SJSA1 (cell line): ENCODE data around the gene ABCA10. TPM values are rescaled to one million over a fixed set of nuclear protein-coding genes. Genes with fewer than 3 reads are reported as not detected.
"Not testable (repeated sequence)": the region's sequence is repeated elsewhere in the genome, so short reads cannot be mapped to it uniquely, and the experiment has no call there.

Source experiments
- DNase-seq, 2 experiments: peaks; one replicate each; pipeline ENCODE4 v3.0.0-alpha.2; 2015 to 2020; ENCODE audit warnings: low spot score in 2 of 2, low read depth in 1 of 2
- H3K27ac ChIP-seq: fragments of 250-450 bp; sonication (Bioruptor Pico); 2 replicates; pipeline ENCODE4 v1.5.1; 2020; ENCODE audit warnings: mild to moderate bottlenecking, moderate library complexity
- H3K27me3 ChIP-seq: fragments of 250-450 bp; sonication (Bioruptor Pico); replicated peaks from 2 replicates; pipeline ENCODE4 v1.5.1; 2020; ENCODE audit warnings: mild to moderate bottlenecking, moderate library complexity
- H3K36me3 ChIP-seq: fragments of 250-450 bp; sonication (Bioruptor Pico); 2 replicates; pipeline ENCODE4 v1.5.1; 2020; ENCODE audit warnings: mild to moderate bottlenecking
- H3K4me1 ChIP-seq: fragments of 250-450 bp; sonication (Bioruptor Pico); replicated peaks from 2 replicates; pipeline ENCODE4 v1.6.1; 2021; ENCODE audit warnings: mild to moderate bottlenecking
- H3K4me3 ChIP-seq: fragments of 250-450 bp; sonication (Bioruptor Pico); 2 replicates; pipeline ENCODE4 v1.5.1; 2020; ENCODE audit warnings: mild to moderate bottlenecking
- H3K9me3 ChIP-seq: fragments of 250-450 bp; sonication (Bioruptor Pico); replicated peaks from 2 replicates; pipeline ENCODE4 v1.5.1; 2020; ENCODE audit warnings: mild to moderate bottlenecking
- total RNA-seq: library from RNA; depleted of rRNA; stranded (reverse); fragments of >200 nt; shearing (Covaris generic); gene quantifications from 2 replicates; pipeline ENCODE4 v1.2.3, GENCODE V29; 2014

The ABCA10 gene
- total RNA-seq, 1 experiment from 2014 or later = 0.08 TPM

- H3K27ac ChIP-seq = peak overlapping the region; percentile 89
- no peaks in the 10 kb centered on the region for H3K36me3 ChIP-seq
- H3K4me1 ChIP-seq = peaks cover 44% of the 10 kb centered on the region
- H3K27me3 ChIP-seq = no peaks in the 10 kb centered on the region
- no peak overlapping the region for H3K4me3 ChIP-seq
- H3K9me3 ChIP-seq = no peaks in the 10 kb centered on the region
- DNase-seq = no peak
Observed at GRCh38 chr17:69175262-69175624, 53.4 kb downstream of the ABCA10 start.

- no peak overlapping the region for H3K4me3 ChIP-seq
- no peaks in the 10 kb centered on the region for H3K9me3 ChIP-seq
- no peaks in the 10 kb centered on the region for H3K27me3 ChIP-seq
- DNase-seq = no peak
- H3K36me3 ChIP-seq = no peaks in the 10 kb centered on the region
- H3K27ac ChIP-seq = no peak overlapping the region
- peaks cover 40% of the 10 kb centered on the region for H3K4me1 ChIP-seq
Observed at GRCh38 chr17:69173118-69173517, 55.5 kb downstream of the ABCA10 start.

- Histone ChIP-seq H3K27me3 (no peaks in the 10 kb centered on the region), H3K36me3 (no peaks in the 10 kb centered on the region)
- no peak for DNase-seq
Observed at GRCh38 chr17:69170377-69170776, 58.2 kb downstream of the ABCA10 start.

GRCh38 chr17:69168642-69169041 lies 60.0 kb downstream of the ABCA10 start:
- H3K27me3 ChIP-seq, H3K36me3 ChIP-seq, H3K27ac ChIP-seq, H3K9me3 ChIP-seq, DNase-seq, H3K4me3 ChIP-seq, H3K4me1 ChIP-seq: not testable (repeated sequence)

More at GRCh38 chr17:69170377-69170776, 58.2 kb downstream of the ABCA10 start:
- H3K27ac ChIP-seq = no peak overlapping the region
- no peaks in the 10 kb centered on the region for H3K9me3 ChIP-seq
- peaks cover 24% of the 10 kb centered on the region for H3K4me1 ChIP-seq
- H3K4me3 ChIP-seq = no peak overlapping the region

- Histone ChIP-seq H3K27me3 (no peaks in the 10 kb centered on the region), H3K36me3 (no peaks in the 10 kb centered on the region), H3K4me3 (no peak overlapping the region), H3K4me1 (no peaks in the 10 kb centered on the region), H3K9me3 (no peaks in the 10 kb centered on the region), H3K27ac (no peak overlapping the region)
- no peak for DNase-seq
Observed at GRCh38 chr17:69166957-69167356, 61.7 kb downstream of the ABCA10 start.

GRCh38 chr17:69164206-69164605 lies 64.4 kb downstream of the ABCA10 start:
- Histone ChIP-seq H3K27me3 (no peaks in the 10 kb centered on the region), H3K4me1 (no peaks in the 10 kb centered on the region), H3K4me3 (no peak overlapping the region), H3K9me3 (no peaks in the 10 kb centered on the region), H3K36me3 (no peaks in the 10 kb centered on the region), H3K27ac (no peak overlapping the region)
- no peak for DNase-seq

- no peak for DNase-seq
- no peaks in the 10 kb centered on the region for H3K9me3 ChIP-seq
- H3K4me3 ChIP-seq = no peak overlapping the region
- no peaks in the 10 kb centered on the region for H3K27me3 ChIP-seq
- H3K36me3 ChIP-seq = no peaks in the 10 kb centered on the region
- no peak overlapping the region for H3K27ac ChIP-seq
- H3K4me1 ChIP-seq = no peaks in the 10 kb centered on the region
Observed at GRCh38 chr17:69159418-69159817, 69.2 kb downstream of the ABCA10 start.

- H3K27me3 ChIP-seq = no peaks in the 10 kb centered on the region
- no peak overlapping the region for H3K4me3 ChIP-seq
- no peaks in the 10 kb centered on the region for H3K9me3 ChIP-seq
- DNase-seq = no peak
- no peaks in the 10 kb centered on the region for H3K36me3 ChIP-seq
- no peak overlapping the region for H3K27ac ChIP-seq
- H3K4me1 ChIP-seq = no peaks in the 10 kb centered on the region
Observed at GRCh38 chr17:69154267-69154666, 74.4 kb downstream of the ABCA10 start.

GRCh38 chr17:69150333-69150732 lies 78.3 kb downstream of the ABCA10 start:
- H3K9me3 ChIP-seq = no peaks in the 10 kb centered on the region
- no peak for DNase-seq
- no peak overlapping the region for H3K4me3 ChIP-seq
- no peaks in the 10 kb centered on the region for H3K36me3 ChIP-seq
- H3K27me3 ChIP-seq = no peaks in the 10 kb centered on the region
- H3K4me1 ChIP-seq = no peaks in the 10 kb centered on the region
- H3K27ac ChIP-seq = no peak overlapping the region

- no peaks in the 10 kb centered on the region for H3K9me3 ChIP-seq
- H3K27ac ChIP-seq = no peak overlapping the region
- no peak overlapping the region for H3K4me3 ChIP-seq
- no peak for DNase-seq
- H3K36me3 ChIP-seq = no peaks in the 10 kb centered on the region
- H3K4me1 ChIP-seq = no peaks in the 10 kb centered on the region
- H3K27me3 ChIP-seq = no peaks in the 10 kb centered on the region
Observed at GRCh38 chr17:69147460-69147859, 81.2 kb downstream of the ABCA10 start.

GRCh38 chr17:69144331-69145255 lies 84.0 kb downstream of the ABCA10 start:
- no peak overlapping the region for H3K4me3 ChIP-seq
- no peaks in the 10 kb centered on the region for H3K36me3 ChIP-seq
- no peaks in the 10 kb centered on the region; the same call in 1 of the 2 replicates for H3K4me1 ChIP-seq
- H3K27me3 ChIP-seq = no peaks in the 10 kb centered on the region
- DNase-seq = no peak
- no peak overlapping the region for H3K27ac ChIP-seq
- no peaks in the 10 kb centered on the region for H3K9me3 ChIP-seq

GRCh38 chr17:69143683-69144231 lies 84.9 kb downstream of the ABCA10 start:
- Histone ChIP-seq H3K4me3 (no peak overlapping the region), H3K27me3 (no peaks in the 10 kb centered on the region), H3K36me3 (no peaks in the 10 kb centered on the region), H3K27ac (no peak overlapping the region), H3K4me1 (no peaks in the 10 kb centered on the region; the same call in 1 of the 2 replicates), H3K9me3 (no peaks in the 10 kb centered on the region)
- DNase-seq = no peak

GRCh38 chr17:69143151-69143550 lies 85.5 kb downstream of the ABCA10 start:
- H3K4me1 ChIP-seq = no peaks in the 10 kb centered on the region; the same call in 1 of the 2 replicates
- no peaks in the 10 kb centered on the region for H3K36me3 ChIP-seq
- no peak overlapping the region for H3K4me3 ChIP-seq
- H3K27ac ChIP-seq = no peak overlapping the region
- H3K9me3 ChIP-seq = no peaks in the 10 kb centered on the region
- no peak for DNase-seq
- no peaks in the 10 kb centered on the region for H3K27me3 ChIP-seq

- no peaks in the 10 kb centered on the region for H3K36me3 ChIP-seq
- no peaks in the 10 kb centered on the region for H3K27me3 ChIP-seq
- no peaks in the 10 kb centered on the region; the same call in 1 of the 2 replicates for H3K4me1 ChIP-seq
- H3K4me3 ChIP-seq = no peak overlapping the region
- H3K27ac ChIP-seq = no peak overlapping the region
- no peak for DNase-seq
- H3K9me3 ChIP-seq = no peaks in the 10 kb centered on the region
Observed at GRCh38 chr17:69142175-69142802, 86.3 kb downstream of the ABCA10 start.
